ENCODE results near the gene KLK12. TPM values are rescaled to one million over a fixed set of nuclear protein-coding genes. Genes with fewer than 3 reads are reported as not detected.

Gene KLK12
- total and polyA plus RNA-seq, 2 of the 13 experiments (the other 11 are each of a cell fraction or from before 2014, with no cell fraction given) = not detected

GRCh38 chr19:51040151-51040550, 5.3 kb upstream of the KLK12 start:
- H2AFZ ChIP-seq (ENCODE audit: low read length) = no peak overlapping the region
- WGBS (ENCODE audit: low lambda C conversion rate) = 52% methylated on average over 6 of the region's 6 CpGs
- FAIRE-seq (no peak), ATAC-seq (no peak), DNase-seq (ENCODE audit: low spot score) (no peak)
- no peaks in the 10 kb centered on the region for H3K9me3 ChIP-seq (ENCODE audit: low read length)
- no peaks in the 10 kb centered on the region for H3K79me2 ChIP-seq (ENCODE audit: insufficient read depth, low read length)
- no peaks in the 10 kb centered on the region for H3K4me1 ChIP-seq (ENCODE audit: insufficient read depth, low read length)
- H3K36me3 ChIP-seq (replicated peaks in 1 of 2; ENCODE audit: control insufficient read depth in 1 of 2, insufficient read depth in 2 of 2, low read length in 2 of 2) = no peaks in the 10 kb centered on the region
- in situ Hi-C loops (cut with HindIII; ENCODE audit: extremely low pct_ligation_motif_present, low pct_unique_long_range_greater_than_20kb) (no loop called here), intact Hi-C loops (cut with micrococcal nuclease; ENCODE audit: unreplicated experiment) (no loop called here)
- no peak overlapping the region for H3K4me3 ChIP-seq (replicated peaks in 1 of 3; ENCODE audit: insufficient read depth in 1 of 3, low read depth in 2 of 3, low read length in 3 of 3)
- no peak overlapping the region for H3K27ac ChIP-seq (ENCODE audit: extremely low read length, insufficient read depth, low read length)
- BruUV-seq (replicated peaks) = no TSS peak
- no peak overlapping the region for H3K9ac ChIP-seq (ENCODE audit: insufficient read depth, low read depth, low read length)
- no peak for TF ChIP-seq EP300 (IDR thresholded peaks at IDR 0.05; ENCODE audit: low read depth in 2 of 2, low read length in 2 of 2)
- no peak for TF ChIP-seq EP300 (CRISPR knock-in tag; IDR thresholded peaks at IDR 0.05; ENCODE audit: borderline replicate concordance)
- no peak for TF ChIP-seq POLR2AphosphoS5 (IDR thresholded peaks at IDR 0.05; ENCODE audit: low read depth, low read length)
- no peak for TF ChIP-seq PHB2 (IDR thresholded peaks at IDR 0.05; ENCODE audit: partially characterized antibody)
- no peak for TF ChIP-seq CHD4 (IDR thresholded peaks at IDR 0.05; ENCODE audit: borderline replicate concordance, low read length)
- TF ChIP-seq AHR (CRISPR knock-in tag; IDR thresholded peaks at IDR 0.05) = no peak
- TF ChIP-seq MIXL1 (CRISPR knock-in tag; IDR thresholded peaks at IDR 0.05) = no peak
- no peak for TF ChIP-seq THAP8 (CRISPR knock-in tag; IDR thresholded peaks at IDR 0.05; ENCODE audit: borderline replicate concordance)
- H3K27me3 ChIP-seq (ENCODE audit: control insufficient read depth in 1 of 2, insufficient read depth in 2 of 2, low read length in 2 of 2) = peaks cover 0 to 3% of the 10 kb centered on the region in 2 experiments; a peak in 1 of 5 replicates
- ChIA-PET POLR2A (no interaction called here), CTCF (ENCODE audit: low intra/inter-chr PET ratio, low total read pairs) (no interaction called here)
- H3K4me2 ChIP-seq (ENCODE audit: low read depth, low read length) = no peak overlapping the region
- H4K20me1 ChIP-seq (ENCODE audit: insufficient read depth, low read length) = no peaks in the 10 kb centered on the region

GRCh38 chr19:51036519-51036918, 1.7 kb upstream of the KLK12 start:
- TF ChIP-seq CREB1 (IDR thresholded peaks at IDR 0.05) = 0 out of 2 replicates have a peak, but pooled peaks have one; percentile 22
- no peak for TF ChIP-seq CREB1 (CRISPR knock-in tag; IDR thresholded peaks at IDR 0.05)
- TF ChIP-seq YY1 (IDR thresholded peaks at IDR 0.05; ENCODE audit: insufficient read depth, insufficient replicate concordance, low read depth, low read length) = no peak
- intact Hi-C loops (cut with micrococcal nuclease; ENCODE audit: unreplicated experiment) = no loop called here
- Histone ChIP-seq H4K20me1 (ENCODE audit: insufficient read depth, low read length) (no peaks in the 10 kb centered on the region), H3K79me2 (ENCODE audit: insufficient read depth, low read length) (no peaks in the 10 kb centered on the region), H3K9me3 (ENCODE audit: low read length) (no peaks in the 10 kb centered on the region), H3K9ac (ENCODE audit: insufficient read depth, low read depth, low read length) (no peak overlapping the region), H3K4me2 (ENCODE audit: low read depth, low read length) (no peak overlapping the region), H3K27me3 (ENCODE audit: control insufficient read depth in 1 of 2, insufficient read depth in 2 of 2, low read length in 2 of 2) (peaks cover 0 to 14% of the 10 kb centered on the region in 2 experiments; a peak in 3 of 5 replicates), H3K36me3 (replicated peaks in 1 of 2; ENCODE audit: control insufficient read depth in 1 of 2, insufficient read depth in 2 of 2, low read length in 2 of 2) (no peaks in the 10 kb centered on the region), H2AFZ (ENCODE audit: low read length) (no peak overlapping the region), H3K4me3 (replicated peaks in 1 of 3; ENCODE audit: insufficient read depth in 1 of 3, low read depth in 2 of 3, low read length in 3 of 3) (no peak overlapping the region), H3K27ac (ENCODE audit: extremely low read length, insufficient read depth, low read length) (no peak overlapping the region), H3K4me1 (ENCODE audit: insufficient read depth, low read length) (no peaks in the 10 kb centered on the region)
- DNase-seq (ENCODE audit: low spot score) (no peak), ATAC-seq (no peak), FAIRE-seq (no peak)
- ChIA-PET CTCF (ENCODE audit: low intra/inter-chr PET ratio, low total read pairs) (no interaction called here), POLR2A (no interaction called here)
- in situ Hi-C loops (cut with HindIII; ENCODE audit: extremely low pct_ligation_motif_present, low pct_unique_long_range_greater_than_20kb) = no loop called here
- WGBS (ENCODE audit: low lambda C conversion rate) = 7% methylated on average over 9 of the region's 9 CpGs
- BruUV-seq (replicated peaks) = no TSS peak

All from HepG2 (cell line).